ENCODE data around the gene HOXB1.

DNA sequence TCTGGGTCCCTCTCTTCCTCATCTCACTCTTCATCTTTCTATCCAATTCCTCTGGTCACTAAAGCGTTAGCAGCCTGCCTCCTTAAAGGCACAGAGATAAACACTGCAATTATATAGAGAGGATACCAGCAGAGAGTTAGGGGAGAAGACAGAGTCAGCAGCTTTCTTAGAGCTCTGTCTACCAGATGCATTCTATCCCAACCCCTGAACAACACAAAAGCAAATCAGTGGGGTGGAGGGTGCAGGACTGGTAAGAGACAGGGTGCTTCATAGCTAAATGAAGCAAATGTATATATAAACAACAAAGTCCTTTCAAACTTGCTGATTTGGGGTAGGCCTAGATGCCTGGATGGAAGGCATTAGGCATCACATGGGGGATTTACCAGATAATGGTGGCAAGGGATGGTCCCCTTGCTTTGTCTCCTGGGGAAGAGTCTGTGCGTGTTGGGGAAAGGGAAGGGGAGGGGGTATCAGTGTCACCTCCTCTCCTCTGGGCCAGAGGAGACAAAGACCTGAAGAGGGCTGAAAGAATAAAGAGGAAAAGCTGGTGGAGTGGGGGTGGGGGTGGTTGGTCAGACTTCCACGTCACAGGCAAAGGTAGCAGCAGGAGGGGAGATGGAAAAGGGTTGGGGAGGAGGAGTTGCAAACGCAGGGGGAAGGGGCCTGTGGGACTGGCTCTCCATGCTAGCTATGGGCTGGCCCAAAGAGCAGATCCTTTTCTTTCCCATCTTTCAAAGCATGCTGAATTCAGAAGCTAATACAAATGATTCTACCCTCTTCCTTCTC lies 35.3 kb upstream of the HOXB1 start:
- no peak for TF ChIP-seq CTCF (IDR thresholded peaks at IDR 0.05)
- TF ChIP-seq POLR2A (IDR thresholded peaks at IDR 0.05), result no peak
